HCT116 (cell line): ENCODE results near the gene RNASET2. TPM values are rescaled to one million over a fixed set of nuclear protein-coding genes. Genes with fewer than 3 reads are reported as not detected.

Experiments used
- ATAC-seq: fragments of 200-7000 bp; cut with Tn5 transposase; 2 replicates; pipeline ENCODE4 v1.9.1; 2020; ENCODE audit warnings: mild to moderate bottlenecking, moderate library complexity
- BruUV-seq: library from RNA; stranded (reverse); fragments of 400-500 nt; replicated peaks from 2 replicates; lab custom pipeline; 2021; lab: Mats Ljungman, UMichigan
- CTCF ChIA-PET: fragments of 300-600 bp; sonication (Branson Sonifier 250); formaldehyde crosslinking; loops from one replicate; lab custom pipeline; 2021; ENCODE audit warnings: antibody characterized with exemption; lab: Charles Lee
- POLR2A ChIA-PET: fragments of 300-600, 350-600 bp; sonication (Branson Sonifier 250); formaldehyde crosslinking; loops from one replicate; lab custom pipeline; 2021; ENCODE audit warnings: antibody characterized with exemption; lab: Charles Lee
- RAD21 ChIA-PET, 2 experiments: fragments of 300-600 bp; sonication (Branson Sonifier 250); formaldehyde crosslinking; loops; one replicate each; lab custom pipeline; 2023; ENCODE audit warnings: low total read pairs in 2 of 2; ENCODE audit not compliant: uncharacterized antibody in 2 of 2, unreplicated experiment in 2 of 2, low non-redundant PET in 1 of 2; lab: Charles Lee
- DNase-seq: peaks from one replicate; pipeline ENCODE4 v3.0.0-alpha.2; 2010; ENCODE audit warnings: low read depth, low spot score
- H2AFZ ChIP-seq: fragments of 200-600 bp; shearing (Covaris generic), sonication (generic); 2 replicates; pipeline ENCODE4 v1.6.1; 2017; ENCODE audit warnings: low read depth, mixed run types, mixed read lengths, antibody characterized with exemption, low read length; ENCODE audit not compliant: poor library complexity, severe bottlenecking
- H3K27ac ChIP-seq: 2 replicates; pipeline ENCODE4 v1.5.1; 2012; ENCODE audit warnings: low read depth, low read length
- H3K27me3 ChIP-seq: fragments of 200-600 bp; sonication (generic); 2 replicates; pipeline ENCODE4 v1.6.1; 2016; ENCODE audit warnings: mixed run types, low read length, mixed read lengths; ENCODE audit not compliant: insufficient read depth
- H3K36me3 ChIP-seq, 2 experiments: fragments of 200-500 bp in 1 of 2; fragments of 200-600 bp in 1 of 2; sonication (Bioruptor generic) in 1 of 2; sonication (generic) in 1 of 2; 2 replicates each; pipeline versions ENCODE4 v1.5.1 to v1.6.1; 2014 to 2016; ENCODE audit warnings: low read length in 2 of 2, inconsistent platforms in 1 of 2, mixed read lengths in 1 of 2, mixed run types in 1 of 2; ENCODE audit not compliant: insufficient read depth in 2 of 2, control insufficient read depth in 1 of 2
- H3K4me1 ChIP-seq, 2 experiments: fragments of 200-600 bp in 1 of 2; sonication (generic) in 1 of 2; 2 replicates each; pipeline versions ENCODE4 v1.5.1 to v1.6.1; 2012 to 2017; ENCODE audit warnings: low read length in 2 of 2, inconsistent platforms in 1 of 2, mild to moderate bottlenecking in 1 of 2, mixed read lengths in 1 of 2, mixed run types in 1 of 2, moderate library complexity in 1 of 2; ENCODE audit not compliant: insufficient read depth in 2 of 2, control insufficient read depth in 1 of 2
- H3K4me2 ChIP-seq: fragments of 200-600 bp; sonication (generic); 2 replicates; pipeline ENCODE4 v1.6.1; 2017; ENCODE audit warnings: mixed run types, low read length, mixed read lengths
- H3K4me3 ChIP-seq, 2 experiments: fragments of 200-600 bp in 1 of 2; sonication (generic) in 1 of 2; replicated peaks in 1 of 2; 2 replicates each; pipeline ENCODE4 v1.5.1; 2011 to 2016; ENCODE audit warnings: low read length in 2 of 2, control low read depth in 1 of 2, low read depth in 1 of 2, mild to moderate bottlenecking in 1 of 2, mixed read lengths in 1 of 2, mixed run types in 1 of 2
- H3K79me2 ChIP-seq: fragments of 200-600 bp; sonication (generic); 2 replicates; pipeline ENCODE4 v1.6.1; 2017; ENCODE audit warnings: mild to moderate bottlenecking, mixed run types, low read length, moderate library complexity, mixed read lengths; ENCODE audit not compliant: insufficient read depth
- H3K9ac ChIP-seq: fragments of 200-600 bp; sonication (generic); 2 replicates; pipeline ENCODE4 v1.6.1; 2016; ENCODE audit warnings: low read length, mixed read lengths
- H3K9me2 ChIP-seq: fragments of 200-600 bp; sonication (generic), shearing (Covaris generic); 2 replicates; pipeline ENCODE4 v1.6.1; 2017; ENCODE audit warnings: mixed run types, mild to moderate bottlenecking, moderate library complexity; ENCODE audit not compliant: insufficient read depth
- H3K9me3 ChIP-seq, 2 experiments: fragments of 200-500 bp in 1 of 2; fragments of 200-600 bp in 1 of 2; sonication (Bioruptor generic) in 1 of 2; sonication (generic) in 1 of 2; 2 replicates each; pipeline ENCODE4 v1.6.1; 2014 to 2017; ENCODE audit warnings: low read length in 2 of 2, mixed read lengths in 2 of 2, inconsistent platforms in 1 of 2, low read depth in 1 of 2, mild to moderate bottlenecking in 1 of 2, mixed run types in 1 of 2, moderate library complexity in 1 of 2; ENCODE audit not compliant: control insufficient read depth in 1 of 2, insufficient read depth in 1 of 2
- H4K20me1 ChIP-seq: fragments of 200-600 bp; sonication (generic), shearing (Covaris generic); 2 replicates; pipeline ENCODE4 v1.6.1; 2017; ENCODE audit warnings: mixed run types, mild to moderate bottlenecking, moderate library complexity; ENCODE audit not compliant: insufficient read depth
- ELF1 ChIP-seq: IDR thresholded peaks from 2 replicates; pipeline ENCODE4 v1.6.1; 2012; ENCODE audit warnings: low read depth, borderline replicate concordance
- FOSL1 ChIP-seq: IDR thresholded peaks from 2 replicates; pipeline ENCODE4 v1.6.1; 2012; ENCODE audit warnings: low read depth
- MAX ChIP-seq: IDR thresholded peaks from 2 replicates; pipeline ENCODE4 v1.6.1; 2012
- SIN3A ChIP-seq: IDR thresholded peaks from 2 replicates; pipeline ENCODE4 v1.6.1; 2012; ENCODE audit warnings: low read depth
- intact Hi-C: fragments of 100-400 bp; cut with micrococcal nuclease; formaldehyde crosslinking; loops from 2 replicates; pipeline ENCODE4 v1.10.0; 2022
- total RNA-seq: library from RNA; stranded (reverse); gene quantifications from one replicate; pipeline ENCODE4 v1.2.1, GENCODE V29; 2021; ENCODE audit not compliant: unreplicated experiment

RNASET2 gene
- total RNA-seq, 1 experiment from 2014 or later, result 32.8 TPM

- CTCF ChIA-PET, result no interaction called here
- POLR2A ChIA-PET, result no interaction called here
- Histone ChIP-seq H3K27me3 (no peaks in the 10 kb centered on the region), H3K9ac (no peak overlapping the region), H3K4me1 (peaks cover 10 to 19% of the 10 kb centered on the region in 2 experiments), H3K4me2 (no peak overlapping the region), H3K36me3 (no peaks in the 10 kb centered on the region), H4K20me1 (no peaks in the 10 kb centered on the region), H3K9me2 (no peaks in the 10 kb centered on the region), H2AFZ (no peak overlapping the region), H3K79me2 (no peaks in the 10 kb centered on the region), H3K27ac (no peak overlapping the region), H3K9me3 (no peaks in the 10 kb centered on the region), H3K4me3 (no peak overlapping the region)
- RAD21 ChIA-PET, result no interaction called here
- TF ChIP-seq ELF1, result no peak
- no peak for TF ChIP-seq MAX
- ATAC-seq (no peak), DNase-seq (no peak)
- intact Hi-C loops, result no loop called here
- BruUV-seq, result no TSS peak
Observed at GRCh38 chr6:166939345-166939744, 17.0 kb downstream of the RNASET2 start.

GRCh38 chr6:166938704-166939103 lies 17.6 kb downstream of the RNASET2 start:
- H3K79me2 ChIP-seq, result no peaks in the 10 kb centered on the region
- ChIA-PET RAD21 (no interaction called here), CTCF (no interaction called here), POLR2A (no interaction called here)
- no peaks in the 10 kb centered on the region for H4K20me1 ChIP-seq
- no peaks in the 10 kb centered on the region for H3K9me2 ChIP-seq
- H3K4me3 ChIP-seq, result no peak overlapping the region
- no peak overlapping the region for H2AFZ ChIP-seq
- no peak for DNase-seq
- no peak overlapping the region for H3K27ac ChIP-seq
- H3K9ac ChIP-seq, result no peak overlapping the region
- no peak for ATAC-seq
- TF ChIP-seq SIN3A (no peak), FOSL1 (no peak)
- BruUV-seq, result no TSS peak
- peaks cover 10 to 19% of the 10 kb centered on the region in 2 experiments for H3K4me1 ChIP-seq
- no peaks in the 10 kb centered on the region for H3K36me3 ChIP-seq
- no peak overlapping the region for H3K4me2 ChIP-seq
- no peaks in the 10 kb centered on the region for H3K27me3 ChIP-seq
- H3K9me3 ChIP-seq, result no peaks in the 10 kb centered on the region
- intact Hi-C loops, result no loop called here
